IMR-90 (cell line): ENCODE data around the gene TSPAN14. TPM values are rescaled to one million over a fixed set of nuclear protein-coding genes. Genes with fewer than 3 reads are reported as not detected.

Experiments
- ATAC-seq: fragments of 200-7000 bp; cut with Tn5 transposase; 2 replicates; pipeline ENCODE4 v1.9.1; 2020; ENCODE audit warnings: low read depth, mild to moderate bottlenecking, moderate library complexity
- BruUV-seq: library from RNA; stranded (reverse); fragments of 400-500 nt; replicated peaks from 2 replicates; lab custom pipeline; 2021; lab: Mats Ljungman, UMichigan
- CTCF ChIA-PET: fragments of 300-600 bp; formaldehyde crosslinking; extraction: SDS; loops from one replicate; lab custom pipeline; 2021; ENCODE audit warnings: antibody characterized with exemption; lab: Yijun Ruan, JAX
- POLR2A ChIA-PET: fragments of 300-600 bp; sonication (Branson Sonifier 250); formaldehyde crosslinking; loops from one replicate; lab custom pipeline; 2022; ENCODE audit warnings: antibody characterized with exemption; ENCODE audit not compliant: unreplicated experiment; lab: Charles Lee
- DNase-seq: peaks from one replicate; pipeline ENCODE4 v3.0.0; 2013
- H2AFZ ChIP-seq: replicated peaks from 2 replicates; pipeline ENCODE3; 2013; ENCODE audit warnings: low read length, mild to moderate bottlenecking; ENCODE audit not compliant: poor library complexity
- H2AK5ac ChIP-seq: 2 replicates; pipeline ENCODE4 v1.6.1; 2013; ENCODE audit warnings: low read depth, low read length, inconsistent platforms
- H2AK9ac ChIP-seq: replicated peaks from 2 replicates; pipeline ENCODE3; 2013; ENCODE audit warnings: mild to moderate bottlenecking, low read depth, low read length, moderate library complexity; ENCODE audit not compliant: poor library complexity
- H2BK120ac ChIP-seq: 2 replicates; pipeline ENCODE4 v1.6.1; 2013; ENCODE audit warnings: low read depth, low read length, inconsistent platforms
- H2BK15ac ChIP-seq: 3 replicates; pipeline ENCODE4 v1.6.1; 2013; ENCODE audit warnings: low read depth, low read length, inconsistent platforms
- H2BK20ac ChIP-seq: 2 replicates; pipeline ENCODE4 v1.6.1; 2013; ENCODE audit warnings: low read depth, mild to moderate bottlenecking, inconsistent platforms, low read length, moderate library complexity
- H2BK5ac ChIP-seq: 2 replicates; pipeline ENCODE4 v1.6.1; 2013; ENCODE audit warnings: mild to moderate bottlenecking, low read depth, low read length, inconsistent platforms; ENCODE audit not compliant: poor library complexity, severe bottlenecking
- H3K14ac ChIP-seq: replicated peaks from 2 replicates; pipeline ENCODE4 v1.6.1; 2013; ENCODE audit warnings: low read depth, low read length, inconsistent platforms
- H3K18ac ChIP-seq: 2 replicates; pipeline ENCODE4 v1.6.1; 2013; ENCODE audit warnings: low read depth, low read length, control low read depth
- H3K23ac ChIP-seq: 2 replicates; pipeline ENCODE4 v1.6.1; 2013; ENCODE audit warnings: low read depth, low read length, inconsistent platforms
- H3K27ac ChIP-seq: 2 replicates; pipeline ENCODE4 v1.5.1; 2013; ENCODE audit warnings: mild to moderate bottlenecking, control low read depth, low read length; ENCODE audit not compliant: insufficient read depth
- H3K27me3 ChIP-seq: 2 replicates; pipeline ENCODE4 v1.6.1; 2013; ENCODE audit warnings: low read length; ENCODE audit not compliant: control insufficient read depth, insufficient read depth
- H3K36me3 ChIP-seq: 2 replicates; pipeline ENCODE4 v1.6.1; 2013; ENCODE audit warnings: low read length, mixed read lengths; ENCODE audit not compliant: control insufficient read depth, insufficient read depth
- H3K4ac ChIP-seq: 2 replicates; pipeline ENCODE4 v1.6.1; 2013; ENCODE audit warnings: low read depth, low read length, inconsistent platforms
- H3K4me1 ChIP-seq: 2 replicates; pipeline ENCODE4 v1.6.1; 2013; ENCODE audit warnings: low read length, mixed read lengths; ENCODE audit not compliant: control insufficient read depth, insufficient read depth
- H3K4me2 ChIP-seq: 2 replicates; pipeline ENCODE4 v1.6.1; 2013; ENCODE audit warnings: low read depth, mild to moderate bottlenecking, control low read depth, low read length, moderate library complexity
- H3K4me3 ChIP-seq: 2 replicates; pipeline ENCODE4 v1.5.1; 2013; ENCODE audit warnings: low read depth, mild to moderate bottlenecking, control low read depth, low read length, moderate library complexity; ENCODE audit not compliant: insufficient read depth
- H3K56ac ChIP-seq: 2 replicates; pipeline ENCODE4 v1.6.1; 2013; ENCODE audit warnings: low read length, inconsistent platforms; ENCODE audit not compliant: insufficient read depth; ENCODE audit errors: extremely low read depth
- H3K79me1 ChIP-seq, 2 experiments: 2 replicates each; pipeline ENCODE4 v1.6.1; 2013; ENCODE audit warnings: low read length in 2 of 2, inconsistent platforms in 1 of 2, low read depth in 1 of 2
- H3K9ac ChIP-seq: 2 replicates; pipeline ENCODE4 v1.6.1; 2013; ENCODE audit warnings: low read depth, low read length, control low read depth
- H3K9me1 ChIP-seq: 2 replicates; pipeline ENCODE4 v1.6.1; 2013; ENCODE audit warnings: low read length, inconsistent platforms; ENCODE audit not compliant: insufficient read depth
- H3K9me3 ChIP-seq: 2 replicates; pipeline ENCODE4 v1.6.1; 2013; ENCODE audit warnings: low read length; ENCODE audit not compliant: control insufficient read depth, insufficient read depth
- H4K20me1 ChIP-seq: 2 replicates; pipeline ENCODE4 v1.6.1; 2013; ENCODE audit warnings: low read length, inconsistent platforms; ENCODE audit not compliant: insufficient read depth
- H4K5ac ChIP-seq: 2 replicates; pipeline ENCODE4 v1.6.1; 2013; ENCODE audit warnings: mild to moderate bottlenecking, low read depth, low read length, control low read depth
- H4K8ac ChIP-seq, 2 experiments: 2 replicates each; pipeline ENCODE4 v1.6.1; 2013; ENCODE audit warnings: low read depth in 2 of 2, low read length in 2 of 2, control low read depth in 1 of 2, inconsistent platforms in 1 of 2
- H4K91ac ChIP-seq: 2 replicates; pipeline ENCODE4 v1.6.1; 2013; ENCODE audit warnings: low read depth, low read length, inconsistent platforms; ENCODE audit not compliant: insufficient read depth
- BHLHE40 ChIP-seq: fragments of 150-350 bp; IDR thresholded peaks from 2 replicates; pipeline ENCODE4 v1.6.1; 2016; ENCODE audit warnings: mild to moderate bottlenecking, low read depth, low read length
- CEBPB ChIP-seq: IDR thresholded peaks from 2 replicates; pipeline ENCODE4 v1.6.1; 2012; ENCODE audit warnings: low read depth, low read length, improper control_type of control experiment
- CHD1 ChIP-seq: IDR thresholded peaks from 2 replicates; pipeline ENCODE4 v1.6.1; 2012; ENCODE audit warnings: low read depth, low read length, improper control_type of control experiment
- CTCF ChIP-seq: conservative IDR thresholded peaks from 2 replicates; pipeline ENCODE4 v1.5.1; 2012; ENCODE audit warnings: mild to moderate bottlenecking, low read depth, low read length, improper control_type of control experiment
- FOS ChIP-seq: fragments of 150-350 bp; IDR thresholded peaks from 2 replicates; pipeline ENCODE4 v1.6.1; 2016; ENCODE audit warnings: low read depth, low read length
- MAFK ChIP-seq: IDR thresholded peaks from 2 replicates; pipeline ENCODE4 v1.6.1; 2012; ENCODE audit warnings: low read depth, low read length, improper control_type of control experiment
- MAZ ChIP-seq: IDR thresholded peaks from 2 replicates; pipeline ENCODE4 v1.6.1; 2012; ENCODE audit warnings: low read depth, mild to moderate bottlenecking, low read length, improper control_type of control experiment, moderate library complexity, borderline replicate concordance
- MXI1 ChIP-seq: IDR thresholded peaks from 2 replicates; pipeline ENCODE4 v1.6.1; 2012; ENCODE audit warnings: low read depth, mild to moderate bottlenecking, low read length, moderate library complexity, borderline replicate concordance
- NFE2L2 ChIP-seq: fragments of 150-350 bp; IDR thresholded peaks from 2 replicates; pipeline ENCODE4 v1.6.1; 2016; ENCODE audit warnings: low read depth, mild to moderate bottlenecking, low read length
- POLR2A ChIP-seq: IDR thresholded peaks from 2 replicates; pipeline ENCODE4 v1.6.1; 2012; ENCODE audit warnings: mild to moderate bottlenecking, low read depth, low read length
- RAD21 ChIP-seq: IDR thresholded peaks from 2 replicates; pipeline ENCODE4 v1.6.1; 2012; ENCODE audit warnings: low read length, improper control_type of control experiment
- RCOR1 ChIP-seq: IDR thresholded peaks from 2 replicates; pipeline ENCODE4 v1.6.1; 2012; ENCODE audit warnings: mild to moderate bottlenecking, low read length, improper control_type of control experiment; ENCODE audit not compliant: insufficient replicate concordance
- RFX5 ChIP-seq: IDR thresholded peaks from 2 replicates; pipeline ENCODE4 v1.8.0; 2012; ENCODE audit warnings: low read depth, mild to moderate bottlenecking, low read length, moderate library complexity
- SMC3 ChIP-seq: fragments of 150-350 bp; IDR thresholded peaks from 2 replicates; pipeline ENCODE4 v1.6.1; 2016; ENCODE audit warnings: low read depth, mild to moderate bottlenecking, antibody characterized with exemption, low read length, moderate library complexity
- WGBS, 2 experiments: methylation state at CpG; one replicate each; pipeline versions ENCODE4 v1.1.5 to v1.1.7; 2013; ENCODE audit warnings: missing lambda C conversion rate in 2 of 2; ENCODE audit not compliant: insufficient read length in 1 of 2; ENCODE audit errors: extremely low coverage in 2 of 2; 5-methylcytosine and 5-hydroxymethylcytosine counted together
- dilution Hi-C: fragments of 300-500 bp; cut with HindIII; formaldehyde crosslinking; loops from one replicate; pipeline ENCODE4 v1.14.3; 2018; ENCODE audit warnings: low sequenced_read_pairs; ENCODE audit not compliant: unreplicated experiment
- in situ Hi-C: fragments of 300-500 bp; cut with MboI; formaldehyde crosslinking; loops from 3 replicates; pipeline ENCODE4 v1.14.3; 2019; ENCODE audit warnings: low sequenced_read_pairs, inconsistent platforms, mixed read lengths
- intact Hi-C: fragments of 100-400 bp; cut with micrococcal nuclease; formaldehyde crosslinking; loops from 2 replicates; pipeline ENCODE4 v1.10.0; 2022
- polyA plus RNA-seq, 3 experiments: library from polyadenylated mRNA; depleted of rRNA; stranded (reverse); fragments of >200 nt; gene quantifications; 2 replicates each; pipeline ENCODE4 v1.2.3, GENCODE V29; 2012; ENCODE audit warnings: low replicate concordance in 1 of 3
- total RNA-seq: library from RNA; depleted of rRNA; stranded (reverse); fragments of >200 nt; gene quantifications from 2 replicates; pipeline ENCODE4 v1.2.3, GENCODE V29; 2012
- TF ChIP-seq, protein P1 (sequence below): fragments of 150-350 bp; IDR thresholded peaks from 2 replicates; pipeline ENCODE4 v1.6.1; 2016; ENCODE audit warnings: low read depth, mild to moderate bottlenecking, low read length, moderate library complexity, borderline replicate concordance
- TF ChIP-seq, protein P2 (sequence below): fragments of 150-350 bp; IDR thresholded peaks from 2 replicates; pipeline ENCODE4 v1.6.1; 2017; ENCODE audit warnings: mild to moderate bottlenecking, antibody characterized with exemption, low read length, low read depth

Gene TSPAN14
- total and polyA plus RNA-seq, 2 of the 4 experiments (the other 2 are of a cell fraction), result 18.5 to 43.0 TPM

DNA sequence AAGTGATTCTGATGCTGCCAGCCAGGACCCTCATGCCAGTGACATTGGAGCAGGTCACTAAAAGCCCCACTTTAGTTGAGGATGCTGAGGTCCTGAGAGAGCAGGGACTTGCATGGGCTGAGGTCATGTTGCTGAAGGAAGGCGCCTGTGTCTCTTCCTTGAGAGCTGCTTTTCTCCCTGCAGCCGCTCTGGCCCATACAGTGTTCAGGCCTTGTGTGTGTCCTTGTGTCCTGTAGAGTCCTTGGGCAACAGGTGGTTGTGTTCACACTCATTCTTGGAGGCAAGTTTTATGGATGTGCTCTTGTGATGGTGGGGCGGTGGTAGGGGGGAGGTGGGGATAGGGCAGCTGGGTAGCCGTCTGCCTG is 33.3 kb downstream of the TSPAN14 start:
- intact Hi-C loops, result no loop called here
- Histone ChIP-seq H4K8ac (no peak overlapping the region), H3K36me3 (peaks cover 18% of the 10 kb centered on the region), H4K5ac (no peak overlapping the region), H3K14ac (no peak overlapping the region), H3K9me3 (no peaks in the 10 kb centered on the region), H3K4me3 (no peak overlapping the region), H4K91ac (no peak overlapping the region), H3K23ac (no peak overlapping the region; the same call in 1 of the 2 replicates), H3K27ac (no peak overlapping the region), H3K18ac (no peak overlapping the region), H2AK9ac (no peak overlapping the region), H3K4me1 (peaks cover 2% of the 10 kb centered on the region), H3K79me1 (peaks cover 56 to 88% of the 10 kb centered on the region in 2 experiments), H3K4me2 (no peak overlapping the region), H3K9ac (no peak overlapping the region), H2AK5ac (no peak overlapping the region), H3K56ac (no peak overlapping the region), H2BK20ac (no peak overlapping the region), H2AFZ (no peak overlapping the region), H2BK5ac (no peak overlapping the region), H3K27me3 (no peaks in the 10 kb centered on the region), H3K9me1 (peaks cover 28% of the 10 kb centered on the region), H2BK120ac (no peak overlapping the region), H4K20me1 (peaks cover 42% of the 10 kb centered on the region), H3K4ac (no peak overlapping the region), H2BK15ac (no peak overlapping the region)
- TF ChIP-seq POLR2A (no peak), CHD1 (no peak), MAZ (no peak), FOS (no peak), RFX5 (no peak), NFE2L2 (no peak), CTCF (no peak), CEBPB (no peak), MAFK (no peak), RCOR1 (no peak), RAD21 (no peak), MXI1 (no peak), BHLHE40 (no peak), SMC3 (no peak)
- TF ChIP-seq, protein P1, sequence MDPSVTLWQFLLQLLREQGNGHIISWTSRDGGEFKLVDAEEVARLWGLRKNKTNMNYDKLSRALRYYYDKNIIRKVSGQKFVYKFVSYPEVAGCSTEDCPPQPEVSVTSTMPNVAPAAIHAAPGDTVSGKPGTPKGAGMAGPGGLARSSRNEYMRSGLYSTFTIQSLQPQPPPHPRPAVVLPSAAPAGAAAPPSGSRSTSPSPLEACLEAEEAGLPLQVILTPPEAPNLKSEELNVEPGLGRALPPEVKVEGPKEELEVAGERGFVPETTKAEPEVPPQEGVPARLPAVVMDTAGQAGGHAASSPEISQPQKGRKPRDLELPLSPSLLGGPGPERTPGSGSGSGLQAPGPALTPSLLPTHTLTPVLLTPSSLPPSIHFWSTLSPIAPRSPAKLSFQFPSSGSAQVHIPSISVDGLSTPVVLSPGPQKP, result no peak
- TF ChIP-seq, protein P2, sequence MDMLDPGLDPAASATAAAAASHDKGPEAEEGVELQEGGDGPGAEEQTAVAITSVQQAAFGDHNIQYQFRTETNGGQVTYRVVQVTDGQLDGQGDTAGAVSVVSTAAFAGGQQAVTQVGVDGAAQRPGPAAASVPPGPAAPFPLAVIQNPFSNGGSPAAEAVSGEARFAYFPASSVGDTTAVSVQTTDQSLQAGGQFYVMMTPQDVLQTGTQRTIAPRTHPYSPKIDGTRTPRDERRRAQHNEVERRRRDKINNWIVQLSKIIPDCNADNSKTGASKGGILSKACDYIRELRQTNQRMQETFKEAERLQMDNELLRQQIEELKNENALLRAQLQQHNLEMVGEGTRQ, result no peak
- dilution Hi-C loops, result no loop called here
- DNase-seq (no peak), ATAC-seq (no peak)
- ChIA-PET POLR2A (no interaction called here), CTCF (no interaction called here)
- in situ Hi-C loops, result no loop called here
- BruUV-seq, result no TSS peak
- WGBS, 2 experiments, result no CpG with 5 or more reads among the region's 4 CpGs
